PC-3 (cell line): ENCODE results near the gene OR3A3. TPM values are rescaled to one million over a fixed set of nuclear protein-coding genes. Genes with fewer than 3 reads are reported as not detected.
"Not testable (repeated sequence)": the region's sequence is repeated elsewhere in the genome, so short reads cannot be mapped to it uniquely, and the experiment has no call there.

Experiments
- ATAC-seq: fragments of 200-7000 bp; cut with Tn5 transposase; 2 replicates; pipeline ENCODE4 v1.9.1; 2020; ENCODE audit warnings: mild to moderate bottlenecking, moderate library complexity
- BruUV-seq: library from RNA; stranded (reverse); fragments of 400-500 nt; replicated peaks from 2 replicates; lab custom pipeline; 2021; lab: Mats Ljungman, UMichigan
- CTCF ChIA-PET: fragments of 300-600 bp; sonication (Branson Sonifier 250); formaldehyde crosslinking; loops from one replicate; lab custom pipeline; 2022; ENCODE audit warnings: antibody characterized with exemption; lab: Charles Lee
- POLR2A ChIA-PET: fragments of 300-600 bp; sonication (Branson Sonifier 250); formaldehyde crosslinking; loops from one replicate; lab custom pipeline; 2022; ENCODE audit warnings: antibody characterized with exemption; ENCODE audit not compliant: unreplicated experiment; lab: Charles Lee
- DNase-seq: peaks from one replicate; pipeline ENCODE4 v3.0.0-alpha.2; 2015
- H2AFZ ChIP-seq: fragments of 300-600 bp; sonication (generic); 2 replicates; pipeline ENCODE4 v1.6.0; 2016; ENCODE audit warnings: antibody characterized with exemption, low read length
- H3F3A ChIP-seq: fragments of 300-600 bp; sonication (generic); one replicate; pipeline ENCODE4 v1.6.0; 2017; ENCODE audit warnings: antibody characterized with exemption, low read length, control low read depth, mild to moderate bottlenecking; ENCODE audit not compliant: unreplicated experiment
- H3K27ac ChIP-seq: fragments of 300-600 bp; sonication (generic); 2 replicates; pipeline ENCODE4 v1.5.1; 2016; ENCODE audit warnings: mild to moderate bottlenecking, low read length
- H3K27me3 ChIP-seq: fragments of 300-600 bp; sonication (generic); 2 replicates; pipeline ENCODE4 v1.6.1; 2016; ENCODE audit warnings: low read length, mixed read lengths
- H3K36me3 ChIP-seq: fragments of 300-600 bp; sonication (generic); 2 replicates; pipeline ENCODE4 v1.6.1; 2016; ENCODE audit warnings: low read depth, mixed run types, low read length, mixed read lengths
- H3K4me1 ChIP-seq: fragments of 300-600 bp; sonication (generic); 2 replicates; pipeline ENCODE4 v1.5.1; 2016; ENCODE audit warnings: low read length; ENCODE audit not compliant: insufficient read depth
- H3K4me2 ChIP-seq: fragments of 300-600 bp; sonication (generic); 2 replicates; pipeline ENCODE4 v1.6.0; 2016; ENCODE audit warnings: low read length
- H3K4me3 ChIP-seq: fragments of 300-600 bp; sonication (generic); 2 replicates; pipeline ENCODE4 v1.5.1; 2016; ENCODE audit warnings: mild to moderate bottlenecking, low read length, mixed read lengths
- H3K79me2 ChIP-seq: fragments of 300-600 bp; sonication (generic); 2 replicates; pipeline ENCODE4 v1.6.1; 2017; ENCODE audit warnings: low read length, mixed read lengths
- H3K9ac ChIP-seq: fragments of 300-600 bp; sonication (generic); 2 replicates; pipeline ENCODE4 v1.6.0; 2016; ENCODE audit warnings: mild to moderate bottlenecking, low read length
- H3K9me2 ChIP-seq: fragments of 300-600 bp; sonication (generic); replicated peaks from 2 replicates; pipeline ENCODE4 v1.6.1; 2016; ENCODE audit warnings: mixed run types, low read length, mixed read lengths
- H3K9me3 ChIP-seq: fragments of 300-600 bp; sonication (generic); 2 replicates; pipeline ENCODE4 v1.6.1; 2016; ENCODE audit warnings: low read length, mixed read lengths
- H4K20me1 ChIP-seq: fragments of 300-600 bp; sonication (generic); 2 replicates; pipeline ENCODE4 v1.6.1; 2016; ENCODE audit warnings: low read length, mixed read lengths
- CTCF ChIP-seq: fragments of 300-600 bp; sonication (generic); conservative IDR thresholded peaks from 2 replicates; pipeline ENCODE4 v1.5.1; 2017; ENCODE audit warnings: antibody characterized with exemption, low read depth, mild to moderate bottlenecking, low read length
- EZH2 ChIP-seq: fragments of 300-600 bp; sonication (generic); IDR thresholded peaks from one replicate; pipeline ENCODE4 v1.6.1; 2017; ENCODE audit warnings: antibody characterized with exemption, mild to moderate bottlenecking, low read length; ENCODE audit not compliant: unreplicated experiment
- EZH2phosphoT487 ChIP-seq: fragments of 300-600 bp; sonication (generic); IDR thresholded peaks from 2 replicates; pipeline ENCODE4 v1.6.1; 2018; ENCODE audit warnings: mild to moderate bottlenecking, antibody characterized with exemption, low read length, borderline replicate concordance
- intact Hi-C: fragments of 100-400 bp; cut with micrococcal nuclease; formaldehyde crosslinking; loops from 2 replicates; pipeline ENCODE4 v1.9.0; 2023
- total RNA-seq: library from RNA; depleted of rRNA; stranded (reverse); fragments of >200 nt; gene quantifications from 2 replicates; pipeline ENCODE4 v1.2.3, GENCODE V29; 2014

Gene OR3A3
- total RNA-seq, 1 experiment from 2014 or later: not detected

DNA sequence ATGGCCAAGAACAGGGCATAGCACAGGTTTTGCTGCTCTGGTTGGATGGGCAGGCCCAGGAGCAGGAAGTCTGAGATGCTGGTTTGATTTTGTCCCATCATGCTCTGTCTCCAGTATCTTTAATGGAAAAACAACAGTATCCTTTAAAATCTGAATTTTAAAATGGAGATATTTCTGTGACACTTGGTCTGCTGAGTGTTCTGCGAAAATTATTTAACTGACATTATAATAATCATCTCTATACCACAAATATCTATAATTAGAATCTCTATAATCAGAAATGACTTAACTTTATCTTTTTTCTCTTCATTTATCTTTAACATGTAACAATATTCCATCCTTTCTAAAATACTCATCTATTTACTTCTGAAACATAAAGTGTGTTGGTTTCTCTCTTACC is 12.9 kb upstream of the OR3A3 start, which contains the start of gene OR1E1:
TSS of gene OR1E1 (minus strand) at position 101 of the 400 bp plus-strand sequence. CDS start at position 101, 0 bp downstream.
- no peak for TF ChIP-seq CTCF
- TF ChIP-seq EZH2: no peak
- no peak for TF ChIP-seq EZH2phosphoT487
- H4K20me1 ChIP-seq: no peaks in the 10 kb centered on the region
- H3K36me3 ChIP-seq: no peaks in the 10 kb centered on the region
- no peaks in the 10 kb centered on the region for H3K9me3 ChIP-seq
- H3K27me3 ChIP-seq: peaks cover 6% of the 10 kb centered on the region; the same call in 1 of the 2 replicates
- DNase-seq (no peak), ATAC-seq (no peak)
- H3F3A ChIP-seq: no peaks in the 10 kb centered on the region
- no peak within 1 kb of the TSS for H3K9ac ChIP-seq
- no peaks in the 10 kb centered on the region for H3K9me2 ChIP-seq
- no peak within 1 kb of the TSS for H3K4me2 ChIP-seq
- H3K79me2 ChIP-seq: no peaks in the 10 kb centered on the region
- CTCF ChIA-PET: no interaction called here
- intact Hi-C loops: no loop called here
- H3K27ac ChIP-seq: no peak within 1 kb of the TSS
- H3K4me3 ChIP-seq: no peak within 1 kb of the TSS
- POLR2A ChIA-PET: no interaction called here
- no peaks in the 10 kb centered on the region for H3K4me1 ChIP-seq
- no peak within 1 kb of the TSS for H2AFZ ChIP-seq
- no TSS peak for BruUV-seq

GRCh38 chr17:3400055-3400454 is 11.1 kb upstream of the OR3A3 start:
- intact Hi-C loops: no loop called here
- H3K9me3 ChIP-seq: no peaks in the 10 kb centered on the region
- H3F3A ChIP-seq: no peaks in the 10 kb centered on the region
- DNase-seq (no peak), ATAC-seq (no peak)
- H3K4me2 ChIP-seq: no peak overlapping the region
- ChIA-PET POLR2A (no interaction called here), CTCF (no interaction called here)
- H3K9me2 ChIP-seq: no peaks in the 10 kb centered on the region
- no peak for TF ChIP-seq EZH2
- no peak for TF ChIP-seq CTCF
- TF ChIP-seq EZH2phosphoT487: no peak
- H3K9ac ChIP-seq: no peak overlapping the region
- no peaks in the 10 kb centered on the region for H4K20me1 ChIP-seq
- H3K79me2 ChIP-seq: no peaks in the 10 kb centered on the region
- H3K4me1 ChIP-seq: no peaks in the 10 kb centered on the region
- H2AFZ ChIP-seq: no peak overlapping the region
- H3K27ac ChIP-seq: no peak overlapping the region
- BruUV-seq: no TSS peak
- H3K4me3 ChIP-seq: no peak overlapping the region
- peaks cover 6% of the 10 kb centered on the region; the same call in 1 of the 2 replicates for H3K27me3 ChIP-seq
- H3K36me3 ChIP-seq: no peaks in the 10 kb centered on the region

- DNase-seq (no peak), ATAC-seq (no peak)
- Histone ChIP-seq H3K4me1 (no peaks in the 10 kb centered on the region), H2AFZ (no peak overlapping the region), H3K36me3 (no peaks in the 10 kb centered on the region), H3K9me2 (no peaks in the 10 kb centered on the region), H3K79me2 (no peaks in the 10 kb centered on the region), H3K27ac (no peak overlapping the region), H3K9me3 (no peaks in the 10 kb centered on the region), H3K4me2 (no peak overlapping the region), H3F3A (no peaks in the 10 kb centered on the region), H3K4me3 (no peak overlapping the region), H3K9ac (no peak overlapping the region), H3K27me3 (peaks cover 6% of the 10 kb centered on the region; the same call in 1 of the 2 replicates), H4K20me1 (no peaks in the 10 kb centered on the region)
- CTCF ChIA-PET: no interaction called here
- TF ChIP-seq EZH2phosphoT487: no peak
- no peak for TF ChIP-seq CTCF
- no peak for TF ChIP-seq EZH2
- intact Hi-C loops: no loop called here
- POLR2A ChIA-PET: no interaction called here
- no TSS peak for BruUV-seq
Measured at GRCh38 chr17:3401786-3402185, 9.4 kb upstream of the OR3A3 start.

DNA sequence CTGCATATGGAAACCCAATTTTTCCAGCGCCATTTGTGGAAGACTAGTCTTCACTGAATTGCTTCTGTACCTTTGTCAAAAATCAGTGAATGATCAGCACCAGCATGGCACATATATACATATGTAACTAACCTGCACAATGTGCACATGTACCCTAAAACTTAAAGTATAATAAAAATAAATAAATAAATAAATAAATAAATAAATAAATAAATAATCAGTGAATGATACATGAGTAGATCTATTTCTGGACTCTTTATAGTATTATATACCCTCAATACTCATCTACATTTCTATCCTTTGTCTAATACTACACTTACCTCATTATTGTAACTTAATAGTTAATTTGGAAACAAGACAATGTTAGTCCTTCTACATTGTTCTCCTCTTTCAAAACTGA is 7.3 kb upstream of the OR3A3 start:
- H3K4me3 ChIP-seq, ATAC-seq, H3K9me3 ChIP-seq, CTCF ChIA-PET, POLR2A ChIA-PET, H3K27me3 ChIP-seq, H3K79me2 ChIP-seq, intact Hi-C loops, H3K4me2 ChIP-seq, H3K9ac ChIP-seq, H3F3A ChIP-seq, H4K20me1 ChIP-seq, BruUV-seq, H3K4me1 ChIP-seq, H3K9me2 ChIP-seq, DNase-seq, H2AFZ ChIP-seq, H3K27ac ChIP-seq, H3K36me3 ChIP-seq: not testable (repeated sequence)
